Activated CD8-positive, alpha-beta memory T cell treated with anti-CD3 and anti-CD28 coated beads, Interleukin-2, amount 50 U/mL, for 24 hours (primary cell): ENCODE data around the gene USB1.
A peak's percentile ranks its signal among the peaks of the same experiment; 100 is the strongest.

Source experiments
- DNase-seq: peaks from one replicate; pipeline ENCODE4 v3.0.0-alpha.2; 2020; ENCODE audit errors: extremely low read depth

USB1 gene

GRCh38 chr16:58019866-58020538, 18.8 kb downstream of the USB1 start:
- no peak for DNase-seq

GRCh38 chr16:58020628-58021521, 19.7 kb downstream of the USB1 start:
- DNase-seq = no peak

- DNase-seq = no peak
These were observed 20.7 kb downstream of the USB1 start for GRCh38 chr16:58021661-58022551.

DNA sequence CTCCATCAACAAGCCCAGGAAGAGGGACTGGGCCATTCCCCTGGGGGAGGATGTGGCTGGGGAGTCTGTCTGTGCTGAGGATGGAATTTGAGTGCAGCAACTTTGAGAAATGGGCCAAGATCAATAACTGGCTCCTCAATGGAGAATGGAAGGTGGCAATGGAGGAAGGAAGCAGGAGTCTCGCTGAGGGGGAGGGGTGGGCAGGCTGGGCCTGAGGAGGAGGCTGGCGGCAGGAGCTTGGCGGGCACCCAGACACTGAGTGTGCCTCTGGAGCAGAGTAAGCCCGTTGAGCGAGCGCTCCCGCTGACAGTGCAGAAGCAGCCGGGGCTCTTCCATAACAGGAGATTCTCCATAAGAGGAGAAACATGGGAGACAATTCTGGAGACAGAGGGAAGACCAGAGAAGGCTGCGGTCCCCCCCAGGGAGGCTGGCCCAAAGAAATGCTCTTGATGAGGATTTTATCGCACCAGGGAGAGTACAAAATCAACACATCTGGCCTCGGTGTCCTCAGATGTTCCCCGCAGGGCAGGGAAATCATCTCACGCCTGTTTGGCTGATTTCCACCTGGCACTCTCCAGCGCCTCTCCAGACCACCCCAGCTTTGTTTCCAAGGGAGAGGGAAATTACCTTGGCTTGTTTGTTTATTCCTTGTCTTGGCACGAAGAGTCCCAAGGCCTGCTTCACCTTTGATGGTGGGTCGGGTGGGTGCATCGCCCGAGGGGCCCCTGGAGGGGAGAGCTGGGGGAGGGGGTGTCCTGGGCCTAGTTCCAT, 21.6 kb downstream of the USB1 start:
- no peak for DNase-seq

DNA sequence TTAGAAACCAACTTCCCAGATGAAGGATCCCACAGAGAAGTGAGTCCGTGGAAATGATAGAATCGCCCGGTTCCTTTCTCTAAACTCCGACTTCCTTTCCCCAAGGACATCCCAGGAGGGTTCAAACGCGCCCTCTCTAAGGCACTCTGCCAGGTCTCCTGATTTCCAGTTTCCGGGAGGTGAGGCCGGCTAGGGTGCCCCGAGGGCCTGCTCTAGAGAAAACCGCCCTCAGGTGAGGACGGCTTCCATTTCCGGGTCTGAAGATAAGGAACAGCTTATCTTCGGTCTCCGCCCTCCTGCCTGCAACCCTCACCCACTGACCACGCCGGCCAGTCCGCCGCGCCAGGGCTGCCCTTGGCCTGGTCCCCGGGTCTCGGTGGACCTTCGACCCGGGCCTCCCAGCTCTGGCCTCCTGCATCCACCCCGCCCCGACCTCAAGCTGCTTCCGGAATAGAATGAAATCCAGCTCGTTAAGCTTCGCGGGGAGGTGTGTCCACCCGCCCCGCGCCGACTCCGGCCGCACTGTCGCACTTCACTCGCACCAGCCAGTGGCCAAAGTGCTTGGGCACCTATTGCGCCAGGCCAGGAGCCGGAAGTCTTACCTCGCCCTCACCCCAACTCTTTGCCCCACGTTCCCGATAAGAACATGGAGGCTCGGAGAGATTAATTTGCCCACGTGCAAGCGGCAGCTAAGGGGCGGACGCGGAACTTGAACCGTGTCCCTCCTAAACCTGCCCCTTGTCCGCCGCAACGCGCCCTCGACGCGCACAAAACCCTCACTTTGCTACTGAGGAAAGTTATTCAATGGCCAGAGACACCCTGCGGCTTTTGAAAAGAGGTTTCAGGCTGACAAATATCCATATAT, 23.5 kb downstream of the USB1 start:
- no peak for DNase-seq

- peak; percentile 14 for DNase-seq
These were observed 24.3 kb downstream of the USB1 start, which contains the start of gene MMP15 for GRCh38 chr16:58025351-58026138. Gene MMP15 (plus strand): TSS chr16:58025754. CDS start chr16:58026351, 597 bp downstream.

- DNase-seq = no peak
These were observed 25.0 kb downstream of the USB1 start for GRCh38 chr16:58026139-58026704.

DNA sequence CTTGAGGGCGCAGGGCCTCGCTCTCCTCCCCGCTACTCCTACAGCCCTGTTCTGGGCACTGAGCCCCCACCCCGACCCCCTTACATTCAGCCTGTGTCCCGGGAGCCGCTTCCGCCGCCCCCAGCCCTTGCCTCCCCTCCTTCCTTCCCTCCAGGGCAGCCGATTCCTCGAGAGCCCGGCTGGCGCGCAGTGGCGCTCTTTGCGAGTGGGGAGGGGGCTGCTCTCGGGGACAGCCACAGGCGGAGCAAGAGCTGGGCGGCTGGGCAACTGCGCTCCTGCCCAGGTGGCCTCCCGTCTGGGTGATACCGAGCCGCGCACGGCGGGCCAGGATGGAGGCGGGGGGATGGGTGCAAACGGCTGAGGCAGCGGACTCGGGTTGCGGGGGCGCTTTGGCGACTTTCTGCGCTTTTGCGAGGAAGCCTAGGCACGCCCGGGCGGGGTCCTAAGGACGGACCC, 25.5 kb downstream of the USB1 start:
- no peak for DNase-seq

DNA sequence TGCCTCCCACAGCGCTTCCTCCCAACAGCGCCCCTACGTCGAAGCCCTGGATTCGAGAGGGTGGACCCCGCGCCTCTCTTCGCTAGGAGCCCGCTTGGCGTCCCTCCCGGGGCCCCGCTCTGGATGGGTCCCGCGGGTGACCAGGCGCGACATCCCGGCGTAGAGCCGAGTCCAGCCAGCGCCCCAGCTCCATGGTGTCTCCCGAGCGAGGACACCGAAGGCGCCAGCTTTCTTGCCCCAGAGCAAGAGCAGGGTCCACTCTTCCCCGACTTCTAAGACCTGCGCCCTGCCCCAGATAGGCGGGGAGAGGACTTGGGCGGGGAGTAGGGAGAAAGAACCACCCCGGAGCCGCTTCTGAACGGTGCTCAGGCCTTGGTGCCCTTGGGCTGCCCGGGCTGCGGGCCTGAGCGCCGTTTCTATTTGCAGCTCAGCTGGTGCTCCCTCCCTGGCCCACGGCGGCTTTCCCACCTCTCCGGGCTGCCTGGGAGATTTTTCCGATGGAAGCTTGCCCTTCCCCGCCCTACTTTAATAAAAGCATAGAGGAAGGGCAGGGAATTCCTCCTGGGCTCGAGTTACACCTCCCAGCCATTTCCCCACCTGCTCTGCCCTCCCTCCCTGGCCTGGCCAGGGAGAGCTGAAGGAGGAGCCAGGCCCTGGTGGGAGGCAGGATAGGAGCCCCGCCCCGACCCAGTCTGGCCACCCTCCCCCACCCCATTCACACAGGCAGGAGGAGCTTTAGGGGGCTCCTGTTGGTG, 26.1 kb downstream of the USB1 start:
- DNase-seq = no peak

GRCh38 chr16:58027916-58028455, 26.8 kb downstream of the USB1 start:
- no peak for DNase-seq

- no peak for DNase-seq
These were observed 27.4 kb downstream of the USB1 start for GRCh38 chr16:58028541-58029070.

DNA sequence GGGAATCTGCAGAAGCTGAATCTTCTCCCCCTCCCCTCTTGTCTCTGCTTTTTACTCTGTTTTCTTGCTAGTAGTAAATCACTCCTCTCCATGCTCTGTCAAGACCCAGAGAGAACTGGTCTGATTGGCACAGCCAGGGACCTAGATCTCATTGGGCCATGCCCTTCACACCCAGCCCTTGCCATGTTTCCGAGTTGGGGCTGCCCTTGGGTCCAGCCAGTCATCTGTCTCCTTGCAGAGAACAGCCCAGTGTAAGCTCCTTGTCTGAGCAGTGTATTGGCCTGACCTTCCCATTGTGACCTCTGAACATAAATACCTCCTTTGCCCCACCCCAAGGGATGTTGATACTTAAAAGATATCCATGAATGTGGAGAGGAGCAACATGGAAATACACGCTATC, 28.2 kb downstream of the USB1 start:
- no peak for DNase-seq

- no peak for DNase-seq
These were observed 29.1 kb downstream of the USB1 start for GRCh38 chr16:58030136-58030840.

- DNase-seq = no peak
These were observed 30.0 kb downstream of the USB1 start for GRCh38 chr16:58031016-58031800.

GRCh38 chr16:58032710-58033293, 31.6 kb downstream of the USB1 start:
- DNase-seq = no peak

GRCh38 chr16:58034128-58034685, 33.0 kb downstream of the USB1 start:
- no peak for DNase-seq
